IPS DF 6.9 (cell line): Measurements from ENCODE around the gene OS9.
"Not testable (repeated sequence)": the region's sequence is repeated elsewhere in the genome, so short reads cannot be mapped to it uniquely, and the experiment has no call there.

ENCODE experiments used
- DNase-seq: peaks from one replicate; pipeline ENCODE4 v3.0.0-alpha.2; 2013; ENCODE audit warnings: low read depth, low spot score
- H3K27ac ChIP-seq: one replicate; pipeline ENCODE4 v1.5.1; 2013; ENCODE audit warnings: low read length, control low read depth
- H3K27me3 ChIP-seq: 2 replicates; pipeline ENCODE4 v1.6.1; 2013; ENCODE audit warnings: mild to moderate bottlenecking, low read length; ENCODE audit not compliant: control insufficient read depth, insufficient read depth
- H3K36me3 ChIP-seq: 2 replicates; pipeline ENCODE4 v1.6.1; 2013; ENCODE audit warnings: low read length; ENCODE audit not compliant: control insufficient read depth, insufficient read depth
- H3K4me1 ChIP-seq: 2 replicates; pipeline ENCODE4 v1.6.1; 2013; ENCODE audit warnings: low read length; ENCODE audit not compliant: control insufficient read depth, insufficient read depth
- H3K4me3 ChIP-seq: 2 replicates; pipeline ENCODE4 v1.5.1; 2013; ENCODE audit warnings: mild to moderate bottlenecking, low read length
- H3K9me3 ChIP-seq: 2 replicates; pipeline ENCODE4 v1.6.1; 2013; ENCODE audit warnings: low read length, inconsistent platforms; ENCODE audit not compliant: control insufficient read depth, insufficient read depth
- WGBS: extraction: QIAGEN DNeasy Blood & Tissue Kit; methylation state at CpG from one replicate; pipeline ENCODE4 v1.1.7; 2013; ENCODE audit warnings: mixed read lengths, missing lambda C conversion rate; ENCODE audit not compliant: insufficient read length, insufficient coverage; 5-methylcytosine and 5-hydroxymethylcytosine counted together

Gene OS9

GRCh38 chr12:57666897-57667296, 27.0 kb upstream of the OS9 start:
- no peaks in the 10 kb centered on the region for H3K27me3 ChIP-seq
- DNase-seq: no peak
- H3K9me3 ChIP-seq: no peaks in the 10 kb centered on the region
- H3K4me1 ChIP-seq: no peaks in the 10 kb centered on the region
- WGBS: no CpG with 5 or more reads among the region's 5 CpGs
- H3K36me3 ChIP-seq: no peaks in the 10 kb centered on the region
- H3K4me3 ChIP-seq: no peak overlapping the region
- H3K27ac ChIP-seq: no peak overlapping the region

GRCh38 chr12:57669691-57670090, 24.2 kb upstream of the OS9 start:
- DNase-seq, H3K27me3 ChIP-seq: not testable (repeated sequence)
- WGBS: no CpG with 5 or more reads among the region's 10 CpGs

GRCh38 chr12:57671811-57672210, 22.1 kb upstream of the OS9 start:
- not testable (repeated sequence) for H3K36me3 ChIP-seq, H3K27ac ChIP-seq, H3K9me3 ChIP-seq, H3K4me1 ChIP-seq, H3K4me3 ChIP-seq, H3K27me3 ChIP-seq, DNase-seq
- WGBS: no CpG with 5 or more reads among the region's 3 CpGs

More at GRCh38 chr12:57669691-57670090, 24.2 kb upstream of the OS9 start:
- not testable (repeated sequence) for H3K27ac ChIP-seq, H3K4me3 ChIP-seq, H3K9me3 ChIP-seq, H3K4me1 ChIP-seq, H3K36me3 ChIP-seq

GRCh38 chr12:57672801-57673200, 21.1 kb upstream of the OS9 start:
- Histone ChIP-seq H3K4me1 (no peaks in the 10 kb centered on the region; the same call in 1 of the 2 replicates), H3K36me3 (no peaks in the 10 kb centered on the region), H3K27ac (no peak overlapping the region), H3K9me3 (no peaks in the 10 kb centered on the region), H3K4me3 (no peak overlapping the region), H3K27me3 (no peaks in the 10 kb centered on the region)
- WGBS: no CpG with 5 or more reads among the region's 6 CpGs
- no peak for DNase-seq

- Histone ChIP-seq H3K4me1 (no peaks in the 10 kb centered on the region; the same call in 1 of the 2 replicates), H3K36me3 (no peaks in the 10 kb centered on the region), H3K27ac (no peak overlapping the region), H3K4me3 (no peak overlapping the region), H3K9me3 (no peaks in the 10 kb centered on the region), H3K27me3 (no peaks in the 10 kb centered on the region)
- no CpG with 5 or more reads among the region's 29 CpGs for WGBS
- DNase-seq: no peak
These were observed 19.2 kb upstream of the OS9 start for GRCh38 chr12:57674691-57675090.

- not testable (repeated sequence) for DNase-seq
These were observed 16.0 kb upstream of the OS9 start for GRCh38 chr12:57677947-57678346.

GRCh38 chr12:57679697-57680096, 14.2 kb upstream of the OS9 start:
- Histone ChIP-seq H3K9me3 (no peaks in the 10 kb centered on the region), H3K27me3 (no peaks in the 10 kb centered on the region), H3K36me3 (no peaks in the 10 kb centered on the region), H3K27ac (no peak overlapping the region), H3K4me1 (no peaks in the 10 kb centered on the region), H3K4me3 (no peak overlapping the region)
- DNase-seq: no peak

More at GRCh38 chr12:57677947-57678346, 16.0 kb upstream of the OS9 start:
- not testable (repeated sequence) for H3K27ac ChIP-seq, H3K36me3 ChIP-seq, H3K4me3 ChIP-seq, H3K4me1 ChIP-seq, H3K9me3 ChIP-seq, H3K27me3 ChIP-seq
- no CpG with 5 or more reads among the region's 9 CpGs for WGBS

GRCh38 chr12:57687862-57688261, 6.1 kb upstream of the OS9 start:
- DNase-seq: no peak
- Histone ChIP-seq H3K4me1 (no peaks in the 10 kb centered on the region), H3K9me3 (no peaks in the 10 kb centered on the region), H3K36me3 (no peaks in the 10 kb centered on the region), H3K27me3 (no peaks in the 10 kb centered on the region), H3K4me3 (no peak overlapping the region), H3K27ac (no peak overlapping the region)
- WGBS: no CpG with 5 or more reads among the region's 4 CpGs

- no peaks in the 10 kb centered on the region for H3K4me1 ChIP-seq
- H3K27me3 ChIP-seq: no peaks in the 10 kb centered on the region
- no peaks in the 10 kb centered on the region for H3K9me3 ChIP-seq
- no CpG with 5 or more reads among the region's 2 CpGs for WGBS
- no peak for DNase-seq
- no peak overlapping the region for H3K27ac ChIP-seq
- no peaks in the 10 kb centered on the region for H3K36me3 ChIP-seq
- H3K4me3 ChIP-seq: no peak overlapping the region
These were observed 5.0 kb upstream of the OS9 start for GRCh38 chr12:57688931-57689330.

GRCh38 chr12:57692500-57692899, 1.4 kb upstream of the OS9 start:
- Histone ChIP-seq H3K9me3 (no peaks in the 10 kb centered on the region), H3K4me3 (no peak overlapping the region), H3K36me3 (no peaks in the 10 kb centered on the region), H3K27me3 (no peaks in the 10 kb centered on the region), H3K4me1 (0 out of 2 replicates have a peak, but pooled peaks cover 2% of the 10 kb centered on the region), H3K27ac (no peak overlapping the region)
- no CpG with 5 or more reads among the region's 15 CpGs for WGBS
- no peak for DNase-seq

- Histone ChIP-seq H3K27ac (no peak overlapping the region), H3K4me3 (no peak overlapping the region), H3K4me1 (0 out of 2 replicates have a peak, but pooled peaks cover 2% of the 10 kb centered on the region), H3K27me3 (no peaks in the 10 kb centered on the region), H3K36me3 (no peaks in the 10 kb centered on the region), H3K9me3 (no peaks in the 10 kb centered on the region)
- no peak for DNase-seq
- WGBS: no CpG with 5 or more reads among the region's 10 CpGs
These were observed 644 bp upstream of the OS9 start for GRCh38 chr12:57693317-57693658.
